ENCODE measurements around the gene DCTN3.

Gene DCTN3

GRCh38 chr9:34628656-34629490 is 8.6 kb upstream of the DCTN3 start, which contains the start of gene ARID3C:
Gene ARID3C (minus strand): TSS chr9:34629066. CDS start chr9:34628014, 1,052 bp downstream.
- DNase-seq (ENCODE audit: insufficient read length, low spot score) = no peak
- no peak for TF ChIP-seq CTCF (IDR thresholded peaks at IDR 0.05; ENCODE audit: insufficient read depth, missing control alignments)
- FAIRE-seq = no peak

- FAIRE-seq = no peak
- no peak for DNase-seq (ENCODE audit: insufficient read length, low spot score)
- TF ChIP-seq CTCF (IDR thresholded peaks at IDR 0.05; ENCODE audit: insufficient read depth, missing control alignments) = no peak
Measured at GRCh38 chr9:34627716-34628655, 7.7 kb upstream of the DCTN3 start.

- TF ChIP-seq CTCF (IDR thresholded peaks at IDR 0.05; ENCODE audit: insufficient read depth, missing control alignments) = no peak
- no peak for DNase-seq (ENCODE audit: insufficient read length, low spot score)
- no peak for FAIRE-seq
Measured at GRCh38 chr9:34625186-34625486, 4.8 kb upstream of the DCTN3 start.

GRCh38 chr9:34624475-34625185 is 4.3 kb upstream of the DCTN3 start:
- FAIRE-seq (no peak), DNase-seq (ENCODE audit: insufficient read length, low spot score) (no peak)

GRCh38 chr9:34623374-34624235 is 3.3 kb upstream of the DCTN3 start:
- TF ChIP-seq CTCF (IDR thresholded peaks at IDR 0.05; ENCODE audit: insufficient read depth, missing control alignments) = no peak
- FAIRE-seq (no peak), DNase-seq (ENCODE audit: insufficient read length, low spot score) (no peak)

More at GRCh38 chr9:34624475-34625185, 4.3 kb upstream of the DCTN3 start:
- TF ChIP-seq CTCF (IDR thresholded peaks at IDR 0.05; ENCODE audit: insufficient read depth, missing control alignments) = no peak

- no peak for FAIRE-seq
- DNase-seq (ENCODE audit: insufficient read length, low spot score) = no peak
- no peak for TF ChIP-seq CTCF (IDR thresholded peaks at IDR 0.05; ENCODE audit: insufficient read depth, missing control alignments)
Measured at GRCh38 chr9:34615132-34615531, 5.2 kb downstream of the DCTN3 start.

Data from D721Med (cell line).